Loucy (cell line): ENCODE data around the gene BBX.

Source experiments
- EZH2phosphoT487 ChIP-seq: fragments of 200-600 bp; IDR thresholded peaks from 2 replicates; pipeline ENCODE4 v1.6.1; 2018; ENCODE audit warnings: antibody characterized with exemption, mild to moderate bottlenecking, moderate library complexity, borderline replicate concordance
- TF ChIP-seq, protein P1 (sequence below): fragments of 200-600 bp; sonication (generic); conservative IDR thresholded peaks from 2 replicates; pipeline ENCODE4 v1.5.1; 2014; ENCODE audit warnings: mild to moderate bottlenecking, antibody characterized with exemption, low read length

DNA sequence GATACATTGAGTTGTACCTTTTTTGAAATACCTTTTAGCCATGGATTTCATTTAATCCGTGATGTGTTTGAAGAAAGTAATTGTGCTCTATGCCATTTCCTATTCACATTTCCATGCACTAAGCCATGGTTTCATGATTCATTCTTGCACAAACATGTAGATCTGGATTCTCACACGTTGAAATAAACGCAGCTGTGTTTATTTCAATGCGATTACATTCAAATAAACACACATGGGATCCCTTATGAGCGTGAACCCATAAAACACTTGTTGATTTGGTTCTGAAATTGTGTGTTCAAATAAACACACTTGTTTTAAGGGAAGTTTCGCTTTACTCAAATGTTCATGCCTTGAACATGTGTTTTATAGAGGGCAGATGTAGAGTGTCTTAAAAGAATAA is 39.2 kb downstream of the BBX start:
- no peak for TF ChIP-seq EZH2phosphoT487
- TF ChIP-seq, protein P1, sequence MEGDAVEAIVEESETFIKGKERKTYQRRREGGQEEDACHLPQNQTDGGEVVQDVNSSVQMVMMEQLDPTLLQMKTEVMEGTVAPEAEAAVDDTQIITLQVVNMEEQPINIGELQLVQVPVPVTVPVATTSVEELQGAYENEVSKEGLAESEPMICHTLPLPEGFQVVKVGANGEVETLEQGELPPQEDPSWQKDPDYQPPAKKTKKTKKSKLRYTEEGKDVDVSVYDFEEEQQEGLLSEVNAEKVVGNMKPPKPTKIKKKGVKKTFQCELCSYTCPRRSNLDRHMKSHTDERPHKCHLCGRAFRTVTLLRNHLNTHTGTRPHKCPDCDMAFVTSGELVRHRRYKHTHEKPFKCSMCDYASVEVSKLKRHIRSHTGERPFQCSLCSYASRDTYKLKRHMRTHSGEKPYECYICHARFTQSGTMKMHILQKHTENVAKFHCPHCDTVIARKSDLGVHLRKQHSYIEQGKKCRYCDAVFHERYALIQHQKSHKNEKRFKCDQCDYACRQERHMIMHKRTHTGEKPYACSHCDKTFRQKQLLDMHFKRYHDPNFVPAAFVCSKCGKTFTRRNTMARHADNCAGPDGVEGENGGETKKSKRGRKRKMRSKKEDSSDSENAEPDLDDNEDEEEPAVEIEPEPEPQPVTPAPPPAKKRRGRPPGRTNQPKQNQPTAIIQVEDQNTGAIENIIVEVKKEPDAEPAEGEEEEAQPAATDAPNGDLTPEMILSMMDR = no peak
